Measurements from ENCODE around the gene COG5. TPM values are rescaled to one million over a fixed set of nuclear protein-coding genes. Genes with fewer than 3 reads are reported as not detected.
A peak's percentile ranks its signal among the peaks of the same experiment; 100 is the strongest.

The COG5 gene
- total RNA-seq, 1 experiment from 2014 or later, result 56.1 TPM

DNA sequence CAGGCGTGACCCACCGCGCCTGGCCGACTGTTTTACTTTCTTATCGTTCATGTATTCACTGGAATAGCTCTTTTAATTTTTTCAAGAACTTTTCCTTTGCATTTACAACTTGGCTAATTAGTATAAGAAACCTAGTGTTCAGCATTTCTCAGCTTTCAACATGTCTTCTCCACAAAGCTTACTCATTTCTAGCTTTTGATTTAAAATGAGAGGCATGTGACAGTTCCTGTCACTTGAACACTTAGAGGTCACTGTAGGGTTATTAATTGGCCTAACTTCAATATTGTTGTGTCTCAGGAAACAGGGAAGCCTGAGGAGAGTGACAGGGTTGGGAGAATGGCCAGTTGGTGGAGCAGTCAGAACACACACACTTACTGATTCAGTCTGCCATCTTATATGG, 218.9 kb downstream of the COG5 start:
- Histone ChIP-seq H4K20me1 (ENCODE audit: insufficient read depth, low read depth, low read length) (no peaks in the 10 kb centered on the region), H3K27ac (ENCODE audit: low read length) (no peak overlapping the region), H3K4me2 (ENCODE audit: low read depth, low read length, poor library complexity, severe bottlenecking) (no peak overlapping the region), H3K27me3 (ENCODE audit: low read length) (no peaks in the 10 kb centered on the region), H3K79me2 (ENCODE audit: low read length) (peaks cover 9% of the 10 kb centered on the region; the same call in 1 of the 2 replicates), H3K4me1 (ENCODE audit: low read length) (peaks cover 12% of the 10 kb centered on the region), H3K4me3 (ENCODE audit: low read length) (no peak overlapping the region), H3K9me2 (replicated peaks; ENCODE audit: insufficient read depth, low read length) (no peaks in the 10 kb centered on the region), H3K36me3 (ENCODE audit: insufficient read depth, low read length) (no peaks in the 10 kb centered on the region), H3K9me3 (ENCODE audit: low read length) (no peaks in the 10 kb centered on the region), H2AFZ (ENCODE audit: low read length) (no peak overlapping the region), H3K9ac (ENCODE audit: low read length) (no peak overlapping the region)
- no peak for DNase-seq

DNA sequence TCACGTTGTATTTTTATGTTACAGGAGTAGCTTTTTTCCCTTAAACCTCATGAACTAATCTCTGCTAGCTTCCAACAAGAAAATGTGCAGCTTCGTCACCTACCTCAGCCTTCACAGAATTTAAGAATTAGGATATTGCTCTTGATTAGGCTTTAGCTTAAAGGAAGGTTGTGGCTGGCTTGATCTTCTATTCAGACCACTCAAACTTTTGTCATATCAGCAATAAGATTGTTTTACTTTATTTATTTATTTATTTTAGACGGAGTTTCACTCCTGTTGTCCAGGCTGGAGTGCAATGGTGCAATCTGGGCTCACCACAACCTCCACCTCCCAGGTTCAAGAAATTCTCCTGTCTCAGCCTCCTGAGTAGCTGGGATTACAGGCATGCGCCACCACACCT, 219.4 kb downstream of the COG5 start:
- no peak overlapping the region for H3K4me2 ChIP-seq (ENCODE audit: low read depth, low read length, poor library complexity, severe bottlenecking)
- no peak overlapping the region for H2AFZ ChIP-seq (ENCODE audit: low read length)
- DNase-seq, result no peak
- peaks cover 12% of the 10 kb centered on the region for H3K4me1 ChIP-seq (ENCODE audit: low read length)
- no peaks in the 10 kb centered on the region for H3K9me2 ChIP-seq (replicated peaks; ENCODE audit: insufficient read depth, low read length)
- H3K79me2 ChIP-seq (ENCODE audit: low read length), result peaks cover 12% of the 10 kb centered on the region; the same call in 1 of the 2 replicates
- H3K9ac ChIP-seq (ENCODE audit: low read length), result no peak overlapping the region
- H3K9me3 ChIP-seq (ENCODE audit: low read length), result no peaks in the 10 kb centered on the region
- no peaks in the 10 kb centered on the region for H3K36me3 ChIP-seq (ENCODE audit: insufficient read depth, low read length)
- H3K27me3 ChIP-seq (ENCODE audit: low read length), result no peaks in the 10 kb centered on the region
- H3K4me3 ChIP-seq (ENCODE audit: low read length), result no peak overlapping the region
- H3K27ac ChIP-seq (ENCODE audit: low read length), result no peak overlapping the region
- H4K20me1 ChIP-seq (ENCODE audit: insufficient read depth, low read depth, low read length), result no peaks in the 10 kb centered on the region

DNA sequence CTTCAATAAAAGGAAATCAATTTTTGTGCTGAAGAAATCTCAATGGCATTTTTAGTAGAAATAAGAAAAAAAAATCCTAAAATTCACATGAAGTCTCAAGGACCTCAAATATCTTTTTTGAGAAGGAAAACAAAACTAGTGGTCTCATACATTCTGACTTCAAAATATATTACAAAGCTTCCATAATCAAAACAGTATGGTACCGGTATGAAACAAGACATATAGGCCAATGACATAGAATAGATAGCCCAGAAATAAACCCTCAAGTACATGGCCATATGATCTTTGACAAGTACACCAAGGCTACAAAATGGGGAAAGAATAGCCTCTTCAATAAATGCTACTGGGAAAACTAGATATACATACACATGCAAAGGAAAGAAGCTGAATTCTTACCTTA, 225.6 kb downstream of the COG5 start:
- Histone ChIP-seq H4K20me1 (ENCODE audit: insufficient read depth, low read depth, low read length) (no peaks in the 10 kb centered on the region), H3K9me2 (replicated peaks; ENCODE audit: insufficient read depth, low read length) (no peaks in the 10 kb centered on the region), H2AFZ (ENCODE audit: low read length) (no peak overlapping the region), H3K79me2 (ENCODE audit: low read length) (peaks cover 44% of the 10 kb centered on the region), H3K9ac (ENCODE audit: low read length) (no peak overlapping the region), H3K4me1 (ENCODE audit: low read length) (peaks cover 11% of the 10 kb centered on the region), H3K27ac (ENCODE audit: low read length) (no peak overlapping the region), H3K4me2 (ENCODE audit: low read depth, low read length, poor library complexity, severe bottlenecking) (no peak overlapping the region), H3K9me3 (ENCODE audit: low read length) (no peaks in the 10 kb centered on the region), H3K4me3 (ENCODE audit: low read length) (no peak overlapping the region), H3K36me3 (ENCODE audit: insufficient read depth, low read length) (no peaks in the 10 kb centered on the region), H3K27me3 (ENCODE audit: low read length) (no peaks in the 10 kb centered on the region)
- DNase-seq, result no peak

DNA sequence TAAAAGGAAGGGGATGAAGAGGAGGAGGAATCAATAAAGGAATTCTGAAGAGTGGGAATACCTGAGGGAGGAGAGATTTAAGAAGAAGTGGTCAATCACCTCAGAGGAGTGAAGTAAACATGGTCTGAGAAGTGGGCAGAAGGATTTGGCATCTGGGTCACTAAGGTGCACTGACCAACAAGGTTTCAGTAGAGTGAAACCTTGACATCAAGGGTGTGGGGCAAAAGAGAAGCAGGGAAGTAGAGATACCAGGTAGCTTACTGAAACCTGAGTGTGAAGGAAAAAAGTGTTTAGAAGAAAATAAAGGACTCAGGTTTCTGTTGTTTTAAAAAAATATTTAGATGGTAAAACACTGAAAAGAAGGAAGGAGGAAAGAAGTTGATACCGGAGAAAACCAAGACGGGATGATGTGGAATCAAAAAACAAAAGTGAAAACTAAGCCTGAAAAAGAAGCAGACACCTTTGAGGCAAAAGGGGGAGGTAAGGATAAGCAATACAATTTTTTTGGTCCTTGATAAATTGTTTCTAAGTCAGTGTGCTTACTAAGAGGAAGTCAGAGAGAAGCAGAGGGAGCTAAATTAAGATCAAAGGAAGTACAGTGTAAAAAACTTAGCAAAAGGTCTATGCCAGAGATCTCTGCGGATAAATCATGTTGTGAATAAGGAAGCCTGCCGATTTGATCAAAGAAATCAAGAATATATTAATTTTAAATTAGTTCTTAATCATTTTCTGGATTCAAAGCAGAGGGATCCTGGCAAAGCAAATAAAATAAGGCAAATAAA, 231.0 kb downstream of the COG5 start:
- no peaks in the 10 kb centered on the region for H3K9me2 ChIP-seq (replicated peaks; ENCODE audit: insufficient read depth, low read length)
- peak; percentile 89 for DNase-seq
- peak overlapping the region; percentile 98 for H3K4me2 ChIP-seq (ENCODE audit: low read depth, low read length, poor library complexity, severe bottlenecking)
- H3K36me3 ChIP-seq (ENCODE audit: insufficient read depth, low read length), result no peaks in the 10 kb centered on the region
- peaks cover 28% of the 10 kb centered on the region for H3K79me2 ChIP-seq (ENCODE audit: low read length)
- H3K4me1 ChIP-seq (ENCODE audit: low read length), result peaks cover 22% of the 10 kb centered on the region
- H3K4me3 ChIP-seq (ENCODE audit: low read length), result peak overlapping the region; percentile 58
- H3K27me3 ChIP-seq (ENCODE audit: low read length), result no peaks in the 10 kb centered on the region
- peak overlapping the region; percentile 49 for H3K9ac ChIP-seq (ENCODE audit: low read length)
- H3K9me3 ChIP-seq (ENCODE audit: low read length), result no peaks in the 10 kb centered on the region
- H3K27ac ChIP-seq (ENCODE audit: low read length), result peak overlapping the region; percentile 92
- H4K20me1 ChIP-seq (ENCODE audit: insufficient read depth, low read depth, low read length), result no peaks in the 10 kb centered on the region
- H2AFZ ChIP-seq (ENCODE audit: low read length), result peak overlapping the region; percentile 26; the same call in 1 of the 2 replicates

DNA sequence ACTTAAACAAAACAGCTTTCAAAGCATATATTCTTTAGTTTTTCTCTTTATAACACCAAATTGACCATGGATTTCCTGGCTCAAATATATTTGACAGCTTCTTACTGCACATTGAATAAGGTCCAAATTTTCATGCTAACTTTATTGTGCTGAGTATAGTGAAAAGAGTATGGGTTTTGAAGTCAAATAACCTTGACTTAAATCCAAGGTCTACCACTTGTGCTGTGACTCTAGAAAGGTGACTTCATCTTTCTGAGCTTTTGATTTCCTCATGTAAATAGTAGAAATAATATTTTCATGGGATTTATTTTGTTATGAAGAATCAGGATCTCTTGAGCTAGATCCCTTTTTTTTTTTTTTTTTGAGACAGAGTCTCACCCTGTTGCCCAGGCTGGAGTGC, 233.2 kb downstream of the COG5 start:
- Histone ChIP-seq H3K9me3 (ENCODE audit: low read length) (no peaks in the 10 kb centered on the region), H3K36me3 (ENCODE audit: insufficient read depth, low read length) (no peaks in the 10 kb centered on the region), H3K4me3 (ENCODE audit: low read length) (no peak overlapping the region), H3K27me3 (ENCODE audit: low read length) (no peaks in the 10 kb centered on the region), H3K9ac (ENCODE audit: low read length) (no peak overlapping the region), H2AFZ (ENCODE audit: low read length) (no peak overlapping the region), H3K27ac (ENCODE audit: low read length) (no peak overlapping the region), H3K4me2 (ENCODE audit: low read depth, low read length, poor library complexity, severe bottlenecking) (no peak overlapping the region), H4K20me1 (ENCODE audit: insufficient read depth, low read depth, low read length) (no peaks in the 10 kb centered on the region), H3K79me2 (ENCODE audit: low read length) (peaks cover 23% of the 10 kb centered on the region), H3K9me2 (replicated peaks; ENCODE audit: insufficient read depth, low read length) (no peaks in the 10 kb centered on the region), H3K4me1 (ENCODE audit: low read length) (peaks cover 22% of the 10 kb centered on the region)
- no peak for DNase-seq

DNA sequence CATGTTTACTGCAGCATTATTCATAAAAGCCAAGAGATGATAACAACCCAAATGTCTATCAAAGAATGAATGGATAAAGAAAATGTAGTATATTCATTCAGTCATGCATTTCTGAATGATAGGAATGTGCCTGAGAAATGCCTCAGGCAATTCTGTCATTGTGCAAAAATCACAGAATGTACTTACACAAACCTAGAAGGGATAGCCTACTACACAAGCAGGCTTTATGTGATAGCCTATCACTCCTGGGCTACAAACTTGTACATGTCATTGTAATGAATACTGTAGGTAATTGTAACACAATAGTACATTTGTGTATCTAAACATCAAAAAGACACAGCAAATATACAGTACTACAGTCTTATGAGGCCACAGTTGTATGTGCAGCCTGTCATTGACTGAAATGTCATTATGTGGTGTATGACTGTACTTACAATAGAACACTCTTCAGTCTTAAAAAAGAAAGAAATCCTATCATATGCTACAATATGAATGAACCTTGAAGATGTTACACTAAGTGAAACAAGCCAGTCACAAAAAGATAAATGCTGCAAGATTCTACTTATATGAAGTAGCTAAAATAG, 235.6 kb downstream of the COG5 start:
- H3K4me1 ChIP-seq (ENCODE audit: low read length), result peaks cover 11% of the 10 kb centered on the region
- no peak overlapping the region for H3K4me3 ChIP-seq (ENCODE audit: low read length)
- H3K9me2 ChIP-seq (replicated peaks; ENCODE audit: insufficient read depth, low read length), result no peaks in the 10 kb centered on the region
- H3K4me2 ChIP-seq (ENCODE audit: low read depth, low read length, poor library complexity, severe bottlenecking), result no peak overlapping the region
- H3K27me3 ChIP-seq (ENCODE audit: low read length), result no peaks in the 10 kb centered on the region
- H3K27ac ChIP-seq (ENCODE audit: low read length), result no peak overlapping the region
- DNase-seq, result no peak
- no peaks in the 10 kb centered on the region for H3K9me3 ChIP-seq (ENCODE audit: low read length)
- H3K36me3 ChIP-seq (ENCODE audit: insufficient read depth, low read length), result no peaks in the 10 kb centered on the region
- no peaks in the 10 kb centered on the region for H4K20me1 ChIP-seq (ENCODE audit: insufficient read depth, low read depth, low read length)
- peaks cover 4% of the 10 kb centered on the region; the same call in 1 of the 2 replicates for H3K79me2 ChIP-seq (ENCODE audit: low read length)
- H3K9ac ChIP-seq (ENCODE audit: low read length), result no peak overlapping the region
- H2AFZ ChIP-seq (ENCODE audit: low read length), result no peak overlapping the region

DNA sequence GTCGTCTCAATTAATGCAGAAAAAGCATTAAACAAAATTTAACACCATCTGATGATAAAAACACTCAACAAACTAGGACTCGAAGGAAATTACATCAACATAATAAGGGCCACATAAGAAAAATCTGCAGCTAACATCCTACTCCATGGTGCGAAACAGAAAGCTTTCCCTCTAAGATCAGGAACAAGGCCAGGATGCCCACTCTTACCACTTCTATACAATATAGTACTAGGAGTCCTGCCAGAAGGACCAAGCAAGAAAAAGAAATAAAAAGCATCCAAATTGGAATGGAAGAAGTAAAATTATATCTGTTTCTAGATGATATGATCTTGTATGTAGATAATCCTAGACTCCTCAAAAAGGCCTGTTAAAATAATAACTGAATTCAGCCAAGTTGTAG, 237.7 kb downstream of the COG5 start:
- Histone ChIP-seq H3K9me3 (ENCODE audit: low read length) (no peaks in the 10 kb centered on the region), H3K4me3 (ENCODE audit: low read length) (no peak overlapping the region), H3K79me2 (ENCODE audit: low read length) (0 out of 2 replicates have a peak, but pooled peaks cover 4% of the 10 kb centered on the region), H3K4me2 (ENCODE audit: low read depth, low read length, poor library complexity, severe bottlenecking) (no peak overlapping the region), H3K4me1 (ENCODE audit: low read length) (no peaks in the 10 kb centered on the region), H4K20me1 (ENCODE audit: insufficient read depth, low read depth, low read length) (no peaks in the 10 kb centered on the region), H3K9ac (ENCODE audit: low read length) (no peak overlapping the region), H3K27ac (ENCODE audit: low read length) (no peak overlapping the region), H2AFZ (ENCODE audit: low read length) (no peak overlapping the region), H3K27me3 (ENCODE audit: low read length) (no peaks in the 10 kb centered on the region), H3K36me3 (ENCODE audit: insufficient read depth, low read length) (no peaks in the 10 kb centered on the region), H3K9me2 (replicated peaks; ENCODE audit: insufficient read depth, low read length) (no peaks in the 10 kb centered on the region)
- DNase-seq, result no peak

DNA sequence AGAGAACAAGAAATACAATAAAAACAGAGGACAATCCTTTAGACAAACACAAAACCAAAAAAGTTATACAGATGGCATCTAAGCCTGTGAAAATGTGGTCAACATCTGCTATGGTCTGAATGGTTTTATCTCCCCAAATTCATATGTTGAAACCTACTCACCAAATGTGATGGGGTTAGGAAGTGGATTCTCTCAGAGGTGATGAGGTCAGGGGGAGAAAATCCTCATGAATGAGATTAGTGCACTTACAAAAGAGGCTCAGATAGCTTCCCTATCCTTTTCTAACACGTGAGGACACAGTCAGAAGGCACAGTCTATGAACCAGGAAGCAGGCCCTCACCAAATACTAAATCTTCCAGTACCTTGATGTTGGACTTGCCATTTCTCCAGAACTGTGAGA, 241.7 kb downstream of the COG5 start:
- no peak overlapping the region for H3K27ac ChIP-seq (ENCODE audit: low read length)
- no peak overlapping the region for H3K4me3 ChIP-seq (ENCODE audit: low read length)
- H3K9me3 ChIP-seq (ENCODE audit: low read length), result no peaks in the 10 kb centered on the region
- H3K4me1 ChIP-seq (ENCODE audit: low read length), result no peaks in the 10 kb centered on the region
- no peak overlapping the region for H2AFZ ChIP-seq (ENCODE audit: low read length)
- no peaks in the 10 kb centered on the region for H3K36me3 ChIP-seq (ENCODE audit: insufficient read depth, low read length)
- 0 out of 2 replicates have a peak, but pooled peaks cover 4% of the 10 kb centered on the region for H3K79me2 ChIP-seq (ENCODE audit: low read length)
- no peaks in the 10 kb centered on the region for H4K20me1 ChIP-seq (ENCODE audit: insufficient read depth, low read depth, low read length)
- H3K27me3 ChIP-seq (ENCODE audit: low read length), result no peaks in the 10 kb centered on the region
- H3K4me2 ChIP-seq (ENCODE audit: low read depth, low read length, poor library complexity, severe bottlenecking), result no peak overlapping the region
- H3K9ac ChIP-seq (ENCODE audit: low read length), result no peak overlapping the region
- DNase-seq, result no peak
- H3K9me2 ChIP-seq (replicated peaks; ENCODE audit: insufficient read depth, low read length), result no peaks in the 10 kb centered on the region

Data from Karpas-422 (cell line).